Measurements from ENCODE around the gene IL17RC. TPM values are rescaled to one million over a fixed set of nuclear protein-coding genes. Genes with fewer than 3 reads are reported as not detected.

IL17RC gene
- total RNA-seq, 4 donors from 2014 or later: 40.3 to 60.4 (median 51.3) TPM

DNA sequence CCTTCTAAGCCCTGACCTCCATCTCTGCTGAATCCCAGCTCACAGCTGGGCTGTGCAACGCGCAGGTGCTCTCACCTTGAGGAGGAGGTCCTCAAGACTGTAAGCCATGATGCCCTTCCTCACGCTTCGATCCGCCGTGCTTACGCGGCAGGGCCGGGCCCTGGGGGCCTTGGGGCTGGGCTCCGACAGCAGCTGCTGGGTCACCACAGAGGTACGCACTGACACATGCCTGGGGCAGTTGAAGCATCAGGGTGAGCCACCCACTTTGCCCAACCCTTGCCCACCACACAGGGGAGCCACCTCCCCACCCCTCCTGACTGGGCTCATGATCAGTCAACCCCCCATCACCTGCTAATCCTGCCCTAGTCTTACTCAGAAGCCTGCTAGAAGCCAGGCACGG, 39.9 kb upstream of the IL17RC start:
- DNase-seq (ENCODE audit: extremely low spot score): no peak
- Histone ChIP-seq H3K27ac (replicated peaks in 1 of 4) (no peak overlapping the region), H3K27me3 (no peaks in the 10 kb centered on the region), H3K36me3 (no peaks in the 10 kb centered on the region), H3K4me1 (no peaks in the 10 kb centered on the region), H3K4me3 (no peak overlapping the region), H3K9me3 (no peaks in the 10 kb centered on the region)
- intact Hi-C loops (cut with DNase I): no loop called here
- WGBS: 88% methylated on average over 11 of the region's 12 CpGs
- TF ChIP-seq, protein P1, sequence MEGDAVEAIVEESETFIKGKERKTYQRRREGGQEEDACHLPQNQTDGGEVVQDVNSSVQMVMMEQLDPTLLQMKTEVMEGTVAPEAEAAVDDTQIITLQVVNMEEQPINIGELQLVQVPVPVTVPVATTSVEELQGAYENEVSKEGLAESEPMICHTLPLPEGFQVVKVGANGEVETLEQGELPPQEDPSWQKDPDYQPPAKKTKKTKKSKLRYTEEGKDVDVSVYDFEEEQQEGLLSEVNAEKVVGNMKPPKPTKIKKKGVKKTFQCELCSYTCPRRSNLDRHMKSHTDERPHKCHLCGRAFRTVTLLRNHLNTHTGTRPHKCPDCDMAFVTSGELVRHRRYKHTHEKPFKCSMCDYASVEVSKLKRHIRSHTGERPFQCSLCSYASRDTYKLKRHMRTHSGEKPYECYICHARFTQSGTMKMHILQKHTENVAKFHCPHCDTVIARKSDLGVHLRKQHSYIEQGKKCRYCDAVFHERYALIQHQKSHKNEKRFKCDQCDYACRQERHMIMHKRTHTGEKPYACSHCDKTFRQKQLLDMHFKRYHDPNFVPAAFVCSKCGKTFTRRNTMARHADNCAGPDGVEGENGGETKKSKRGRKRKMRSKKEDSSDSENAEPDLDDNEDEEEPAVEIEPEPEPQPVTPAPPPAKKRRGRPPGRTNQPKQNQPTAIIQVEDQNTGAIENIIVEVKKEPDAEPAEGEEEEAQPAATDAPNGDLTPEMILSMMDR (IDR thresholded peaks at IDR 0.05): no peak
- TF ChIP-seq POLR2AphosphoS5 (IDR thresholded peaks at IDR 0.05) (no peak), POLR2A (IDR thresholded peaks at IDR 0.05; ENCODE audit: low read depth) (no peak), EP300 (IDR thresholded peaks at IDR 0.05) (no peak)

DNA sequence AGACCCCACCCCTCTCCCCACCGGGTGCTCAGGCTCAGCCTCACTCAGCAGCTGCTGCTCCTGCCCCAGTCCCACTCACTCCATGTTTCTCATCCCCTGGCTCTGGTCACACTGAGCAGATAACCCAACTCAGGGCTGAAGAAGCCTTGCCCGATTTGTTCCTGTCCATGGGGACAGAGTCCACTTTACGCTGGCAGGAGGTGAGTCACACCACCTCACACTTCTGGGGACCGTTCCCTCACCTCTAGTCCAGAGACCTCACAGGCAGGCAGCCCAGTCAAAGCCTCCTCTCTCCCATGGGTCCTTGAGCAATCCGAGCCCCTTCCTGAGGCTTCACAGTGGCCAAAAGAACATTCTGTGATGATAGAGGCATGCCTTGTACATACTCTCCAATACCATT, 38.2 kb upstream of the IL17RC start:
- Histone ChIP-seq H3K9me3 (no peaks in the 10 kb centered on the region), H3K27me3 (no peaks in the 10 kb centered on the region), H3K36me3 (no peaks in the 10 kb centered on the region), H3K27ac (replicated peaks in 1 of 4) (no peak overlapping the region), H3K4me1 (no peaks in the 10 kb centered on the region), H3K4me3 (no peak overlapping the region)
- intact Hi-C loops (cut with DNase I): no loop called here
- DNase-seq (ENCODE audit: extremely low spot score): no peak
- no peak for TF ChIP-seq EP300 (IDR thresholded peaks at IDR 0.05)
- TF ChIP-seq, protein P1 (IDR thresholded peaks at IDR 0.05): no peak
- no peak for TF ChIP-seq POLR2AphosphoS5 (IDR thresholded peaks at IDR 0.05)
- no peak for TF ChIP-seq POLR2A (IDR thresholded peaks at IDR 0.05; ENCODE audit: low read depth)
- WGBS: 67% methylated on average over 5 of the region's 5 CpGs

DNA sequence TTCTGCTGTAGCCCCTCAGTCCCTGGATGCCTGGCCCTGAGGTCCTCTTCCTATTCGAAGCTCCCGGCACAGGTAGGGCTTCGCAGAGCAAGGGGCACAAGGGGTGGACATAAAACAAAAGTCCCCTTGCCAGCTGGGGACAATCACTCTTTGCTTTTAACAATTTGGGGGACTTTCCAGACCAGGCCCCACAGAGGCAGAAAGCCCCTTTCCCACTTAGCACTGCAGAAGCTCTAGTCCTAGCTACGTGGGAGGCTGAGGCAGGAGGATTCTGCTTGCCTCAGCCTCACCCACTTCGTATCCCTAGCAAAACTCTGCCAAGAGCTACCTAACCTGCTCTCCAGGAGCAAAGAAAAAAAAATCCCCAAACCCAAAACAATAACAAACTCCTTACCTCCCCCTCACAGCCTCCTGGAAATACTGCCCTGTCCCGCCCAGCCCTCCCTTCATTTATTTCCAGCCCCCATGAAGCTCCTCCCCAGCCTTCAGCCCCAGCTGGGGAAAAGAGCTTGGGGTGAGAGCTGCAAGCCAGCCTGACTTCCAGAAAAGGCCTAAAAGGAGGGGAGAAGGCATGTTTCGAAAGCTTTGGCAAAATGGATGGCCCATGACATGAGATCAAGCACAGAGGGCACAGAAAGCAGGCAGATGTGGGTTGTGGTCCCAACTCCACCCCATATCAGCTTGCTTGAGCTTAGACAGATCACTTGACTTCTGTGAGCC, 36.9 kb upstream of the IL17RC start, which contains the start of gene CIDEC:
Gene CIDEC, minus strand, starts transcription at position 424 of the 720 bp plus-strand sequence. CDS start 1,767 bp downstream, outside the sequence.
- intact Hi-C loops (cut with DNase I): no loop called here
- WGBS: 91% methylated on average over 7 of the region's 7 CpGs
- H3K27ac ChIP-seq (replicated peaks in 1 of 4): no peak within 1 kb of the TSS
- DNase-seq (ENCODE audit: extremely low spot score): no peak
- H3K4me3 ChIP-seq: no peak within 1 kb of the TSS
- no peaks in the 10 kb centered on the region for H3K27me3 ChIP-seq
- H3K9me3 ChIP-seq: no peaks in the 10 kb centered on the region
- H3K4me1 ChIP-seq: no peaks in the 10 kb centered on the region
- H3K36me3 ChIP-seq: no peaks in the 10 kb centered on the region
- TF ChIP-seq, protein P1 (IDR thresholded peaks at IDR 0.05): no peak
- TF ChIP-seq EP300 (IDR thresholded peaks at IDR 0.05) (no peak), POLR2AphosphoS5 (IDR thresholded peaks at IDR 0.05) (no peak), POLR2A (IDR thresholded peaks at IDR 0.05; ENCODE audit: low read depth) (no peak)

DNA sequence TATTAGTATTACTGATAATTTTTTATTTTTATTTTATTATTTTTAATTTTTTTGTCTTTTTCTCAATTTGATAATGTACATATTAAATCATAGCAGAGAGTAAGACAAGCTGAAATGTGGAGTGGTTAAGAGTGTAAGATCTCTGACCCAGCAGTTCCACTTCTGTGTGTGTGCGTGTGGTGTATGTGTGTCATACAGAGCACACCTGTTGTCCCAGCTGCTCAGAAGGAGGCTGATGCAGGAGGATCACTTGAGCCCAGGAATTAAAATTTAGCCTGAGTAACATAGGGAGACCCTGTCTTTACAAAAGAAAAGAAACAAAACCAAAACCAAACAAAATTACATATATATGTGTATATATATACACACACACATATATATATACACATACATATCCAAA, 35.5 kb upstream of the IL17RC start:
- intact Hi-C loops (cut with DNase I): no loop called here
- H3K27ac ChIP-seq (replicated peaks in 1 of 4): no peak overlapping the region
- TF ChIP-seq POLR2AphosphoS5 (IDR thresholded peaks at IDR 0.05) (no peak), EP300 (IDR thresholded peaks at IDR 0.05) (no peak), POLR2A (IDR thresholded peaks at IDR 0.05; ENCODE audit: low read depth) (no peak)
- TF ChIP-seq, protein P1 (IDR thresholded peaks at IDR 0.05): no peak
- H3K9me3 ChIP-seq: no peaks in the 10 kb centered on the region
- H3K27me3 ChIP-seq: no peaks in the 10 kb centered on the region
- H3K4me1 ChIP-seq: no peaks in the 10 kb centered on the region
- H3K4me3 ChIP-seq: no peak overlapping the region
- WGBS: 100% methylated on average over 1 of the region's 1 CpG
- H3K36me3 ChIP-seq: no peaks in the 10 kb centered on the region
- DNase-seq (ENCODE audit: extremely low spot score): no peak
